ENCODE results near the gene KIF18B. TPM values are rescaled to one million over a fixed set of nuclear protein-coding genes. Genes with fewer than 3 reads are reported as not detected.

KIF18B gene
- total and polyA plus RNA-seq, 10 of the 15 experiments (the other 5 are each of a cell fraction or from before 2014, with no cell fraction given) = 2.8 to 46.2 (median 20.5) TPM

GRCh38 chr17:44926821-44927525 lies 20.6 kb downstream of the KIF18B start:
- ChIA-PET SMC1A (ENCODE audit: uncharacterized antibody, unreplicated experiment) (no interaction called here), CTCF (no interaction called here), POLR2A (interaction anchor here (0.6 kb wide), 1 partner anchor 10 kb away, joined by 4 read pairs; no protein-coding TSS in a partner anchor), RAD21 (ENCODE audit: unreplicated experiment) (no interaction called here)
- TF ChIP-seq POLR2A (IDR thresholded peaks at IDR 0.05; ENCODE audit: low read depth, low read length) (no peak), HCFC1 (IDR thresholded peaks at IDR 0.05; ENCODE audit: low read length) (no peak), KAT2A (conservative IDR thresholded peaks at IDR 0.05; ENCODE audit: control insufficient read depth, low read depth, low read length) (no peak), REST (IDR thresholded peaks at IDR 0.05; ENCODE audit: low read depth, low read length) (no peak), SIX5 (IDR thresholded peaks at IDR 0.05; ENCODE audit: low read depth, low read length, severe bottlenecking) (no peak), ATF3 (IDR thresholded peaks at IDR 0.05; ENCODE audit: borderline replicate concordance, extremely low read depth, low read depth, low read length) (no peak)
- no TSS peak for BruUV-seq (replicated peaks)
- no peak overlapping the region for H3K9ac ChIP-seq (ENCODE audit: control insufficient read depth, insufficient read depth, low read length)
- WGBS (ENCODE audit: insufficient coverage, insufficient replicate concordance, low lambda C conversion rate, missing lambda C conversion rate) = 86% methylated on average over 13 of the region's 15 CpGs
- H3K4me1 ChIP-seq (ENCODE audit: control insufficient read depth, insufficient read depth, low read length) = no peaks in the 10 kb centered on the region
- no peak overlapping the region for H3K27ac ChIP-seq (ENCODE audit: control insufficient read depth, insufficient read depth)
- FAIRE-seq = no peak
- no peaks in the 10 kb centered on the region for H3K9me3 ChIP-seq (replicated peaks; ENCODE audit: control insufficient read depth, insufficient read depth, low read length)
- in situ Hi-C loops (cut with MboI) (loop anchor here (10.0 kb wide), 2 partner anchors 98 to 178 kb away; no protein-coding TSS in a partner anchor), intact Hi-C loops (cut with micrococcal nuclease; ENCODE audit: unreplicated experiment) (no loop called here)
- no peak overlapping the region for H2AFZ ChIP-seq (ENCODE audit: control insufficient read depth, low read depth, low read length)
- H4K20me1 ChIP-seq (ENCODE audit: control insufficient read depth, insufficient read depth) = no peaks in the 10 kb centered on the region
- no peaks in the 10 kb centered on the region for H3K27me3 ChIP-seq (replicated peaks in 1 of 2; ENCODE audit: control insufficient read depth in 2 of 2, insufficient read depth in 2 of 2, low read length in 1 of 2)
- H3K4me2 ChIP-seq (ENCODE audit: control insufficient read depth, insufficient read depth) = no peak overlapping the region
- H3K4me3 ChIP-seq = no peak overlapping the region
- peaks cover 39 to 42% of the 10 kb centered on the region in 2 experiments for H3K36me3 ChIP-seq (ENCODE audit: control insufficient read depth in 2 of 2, insufficient read depth in 2 of 2, low read length in 1 of 2)
- no peak for DNase-seq (ENCODE audit: low read depth, low spot score)
- ATAC-seq = no peak
- H3K79me2 ChIP-seq (ENCODE audit: control insufficient read depth, insufficient read depth, low read length) = no peaks in the 10 kb centered on the region

All from GM12878 (cell line).